Measurements from ENCODE around the gene OR6Y1.

Gene OR6Y1

DNA sequence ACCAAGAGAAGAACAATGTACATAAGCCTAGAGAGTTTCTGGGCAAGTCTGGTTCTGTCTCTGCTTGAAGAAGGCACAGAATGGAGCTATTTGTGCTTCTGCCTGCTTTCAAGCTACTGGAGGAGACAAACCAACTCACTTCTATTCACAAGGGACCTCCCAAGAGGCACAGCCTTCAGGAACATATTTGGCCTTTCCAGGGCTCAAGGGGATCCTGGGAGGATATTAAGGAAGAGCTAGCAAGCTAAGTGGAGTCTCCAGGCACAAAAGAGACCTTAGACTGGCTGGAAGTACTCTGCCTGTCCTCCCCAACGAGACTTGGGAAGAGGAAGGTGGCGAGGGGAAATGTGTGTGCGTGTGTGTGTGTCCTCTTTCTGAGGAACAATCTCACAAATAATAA, at the start of gene OR6Y1:
TSS of gene OR6Y1 (minus strand) at position 54 of the 400 bp plus-strand sequence. CDS start 6,300 bp downstream, outside the sequence.
- no peak for DNase-seq

DNA sequence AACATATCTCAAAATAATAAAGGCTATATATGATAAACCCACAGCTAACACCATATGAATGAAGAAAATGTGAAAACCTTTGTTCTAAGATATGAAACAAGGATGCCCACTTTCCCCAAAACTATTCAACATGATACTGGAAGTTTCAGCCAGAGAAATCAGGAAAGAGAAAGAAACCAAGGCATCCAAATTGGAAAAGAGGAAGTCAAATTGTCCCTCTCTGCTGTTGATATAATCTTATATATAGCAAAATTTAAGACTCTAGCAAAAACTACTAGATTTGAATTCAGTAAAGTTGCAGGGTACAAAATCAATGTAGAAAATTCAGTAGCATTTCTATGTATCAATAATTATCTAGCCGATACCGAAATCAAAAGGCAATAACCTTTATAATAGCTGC, 46.5 kb upstream of the OR6Y1 start:
- DNase-seq: no peak

DNA sequence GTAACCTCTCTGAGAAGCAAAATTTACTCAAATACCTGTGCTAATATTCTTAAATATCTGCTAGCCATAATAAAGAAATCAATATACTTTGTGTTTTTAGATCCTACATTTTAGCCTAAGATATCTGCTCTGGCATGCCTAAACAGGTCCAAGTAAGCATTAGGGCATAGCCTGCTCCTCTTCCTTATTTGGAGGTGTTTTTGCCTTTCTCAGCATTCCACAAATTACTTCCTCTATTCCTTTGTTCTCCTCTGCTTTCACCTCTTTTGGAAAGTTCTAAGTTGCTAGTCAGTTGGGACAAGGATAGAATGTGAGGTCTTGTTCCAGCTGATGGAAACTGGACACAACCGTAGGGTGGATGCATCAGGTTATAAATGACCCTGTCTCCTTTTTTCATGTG, 32.7 kb upstream of the OR6Y1 start:
- no peak for DNase-seq

DNA sequence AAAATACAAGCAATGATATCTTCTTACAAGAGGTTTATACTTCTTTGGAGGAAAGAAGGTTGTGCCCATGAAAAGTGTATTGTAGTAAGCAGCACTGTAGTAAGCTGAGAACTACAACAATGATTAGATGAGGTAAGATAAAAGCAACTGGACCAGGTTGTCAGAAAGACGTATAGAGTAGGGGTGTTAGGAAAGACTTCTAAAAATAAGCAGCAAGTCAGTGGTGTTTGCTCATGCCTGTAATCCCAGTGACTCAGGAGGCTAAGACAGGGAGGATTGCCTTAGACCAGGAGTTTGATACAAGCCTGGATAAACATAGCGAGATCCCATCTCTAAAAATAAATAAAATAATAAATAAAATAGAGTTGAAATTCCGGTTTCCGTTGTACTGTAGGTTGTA, 29.8 kb upstream of the OR6Y1 start:
- no peak for DNase-seq

- DNase-seq: no peak
These were observed 25.5 kb upstream of the OR6Y1 start, which contains the start of gene OR10X1 for GRCh38 chr1:158579733-158580132. Gene OR10X1 (minus strand): TSS chr1:158579899. CDS start chr1:158579899, 0 bp downstream.

- no peak for DNase-seq
These were observed 23.4 kb upstream of the OR6Y1 start for GRCh38 chr1:158577561-158577960.

DNA sequence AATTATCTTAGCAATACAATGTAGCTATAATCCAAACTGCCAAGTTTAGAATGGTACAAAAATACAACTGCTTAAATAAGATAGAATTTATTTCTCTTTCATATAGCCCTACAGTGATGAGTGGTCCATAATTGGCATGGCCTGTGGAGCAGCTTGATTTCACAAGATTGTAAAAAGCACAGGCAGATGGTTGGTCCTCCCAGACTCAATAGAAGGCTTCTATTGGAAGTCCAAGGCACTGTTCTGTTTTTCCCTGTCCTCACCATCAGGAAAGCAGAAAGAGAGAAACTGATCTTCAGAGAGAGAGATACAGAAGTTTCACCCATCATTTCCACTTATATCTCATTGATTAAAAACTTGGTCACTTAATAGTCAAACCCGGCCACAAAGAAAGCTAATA, 18.0 kb upstream of the OR6Y1 start:
- DNase-seq: no peak

- no peak for DNase-seq
These were observed 16.3 kb upstream of the OR6Y1 start, which contains the start of gene OR6P1 for GRCh38 chr1:158570480-158570879. Gene OR6P1 (minus strand): TSS chr1:158570580. CDS start chr1:158563604, 6,976 bp downstream.

DNA sequence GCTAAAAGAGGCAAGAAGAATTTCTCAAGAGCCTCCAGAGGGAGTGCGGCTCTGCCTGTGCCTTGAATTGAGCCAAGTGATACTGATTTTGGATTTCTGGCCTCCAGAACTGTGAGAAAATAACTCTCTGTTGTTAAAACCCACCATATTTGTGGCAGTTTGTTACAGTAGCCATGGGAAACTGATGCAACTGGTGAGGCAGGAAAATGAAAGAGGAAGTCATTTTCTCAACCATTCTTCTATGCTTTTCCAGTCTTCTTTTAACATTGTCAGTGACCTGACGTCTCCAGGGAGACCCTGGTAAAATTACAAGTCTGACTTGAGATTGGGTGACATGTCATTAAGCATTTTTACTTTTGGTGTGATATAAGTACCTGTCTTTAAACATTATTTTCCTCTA, 10.4 kb upstream of the OR6Y1 start:
- DNase-seq: no peak

GRCh38 chr1:158563853-158564252, 9.6 kb upstream of the OR6Y1 start:
- no peak for DNase-seq

DNA sequence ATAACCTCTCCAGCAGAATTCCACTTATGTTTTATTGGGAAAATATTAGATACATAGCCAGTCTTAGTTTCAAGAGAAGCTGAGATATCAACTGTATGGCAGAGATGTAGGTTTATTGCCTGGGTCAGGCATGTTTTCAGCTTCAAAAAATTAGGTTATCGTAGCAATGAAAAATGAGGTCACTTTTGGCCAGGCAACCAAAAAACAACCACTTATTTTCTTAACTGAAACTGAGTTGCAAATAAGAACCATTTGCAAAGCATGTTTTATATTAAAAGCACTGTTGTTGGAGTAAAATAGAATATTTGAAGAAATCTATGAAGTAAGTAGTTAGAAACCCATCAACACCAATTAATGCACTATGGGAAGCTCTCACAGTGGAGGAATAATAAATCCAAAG, 5.5 kb upstream of the OR6Y1 start:
- no peak for DNase-seq

GRCh38 chr1:158552296-158552695, 1.9 kb downstream of the OR6Y1 start:
- DNase-seq: no peak

DNA sequence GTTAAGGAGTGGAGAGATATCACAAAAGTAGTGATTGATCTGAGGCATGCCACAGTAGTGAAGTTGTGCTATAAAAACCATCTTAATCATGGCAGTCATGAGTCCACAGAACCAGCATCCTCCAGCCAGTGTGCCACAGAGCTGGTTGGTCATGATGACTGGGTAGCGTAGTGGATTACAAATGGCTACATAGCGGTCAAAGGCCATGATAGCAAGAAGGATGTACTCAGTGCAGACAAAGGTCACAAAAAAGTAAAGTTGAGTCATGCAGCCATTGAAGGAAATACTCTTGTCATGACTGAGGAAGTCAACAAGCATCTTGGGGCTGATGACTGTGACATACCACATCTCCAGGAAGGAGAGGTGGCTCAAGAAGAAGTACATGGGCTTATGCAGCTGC, 6.7 kb downstream of the OR6Y1 start:
- no peak for DNase-seq

DNA sequence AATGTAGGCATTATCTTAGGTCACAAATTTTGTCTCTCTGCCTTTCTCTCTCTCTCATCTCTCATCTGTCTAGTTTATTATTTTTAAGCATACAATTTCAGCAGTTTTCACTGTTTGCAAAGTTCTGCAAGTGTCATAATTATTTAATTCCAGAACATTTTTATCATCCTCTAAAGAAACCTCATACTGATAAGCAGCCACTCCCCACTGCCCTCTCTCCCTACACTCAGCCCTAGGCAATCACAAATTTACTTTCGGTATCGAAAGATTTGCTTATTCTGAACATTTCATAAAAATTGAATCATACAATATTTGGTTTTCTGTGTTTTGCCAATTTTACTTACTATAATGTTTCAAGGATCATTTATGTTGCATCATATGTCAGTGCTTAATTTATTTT, 16.6 kb downstream of the OR6Y1 start:
- no peak for DNase-seq

- no peak for DNase-seq
These were observed 19.7 kb downstream of the OR6Y1 start for GRCh38 chr1:158534496-158534895.

- no peak for DNase-seq
These were observed 26.9 kb downstream of the OR6Y1 start for GRCh38 chr1:158527190-158527815.

DNA sequence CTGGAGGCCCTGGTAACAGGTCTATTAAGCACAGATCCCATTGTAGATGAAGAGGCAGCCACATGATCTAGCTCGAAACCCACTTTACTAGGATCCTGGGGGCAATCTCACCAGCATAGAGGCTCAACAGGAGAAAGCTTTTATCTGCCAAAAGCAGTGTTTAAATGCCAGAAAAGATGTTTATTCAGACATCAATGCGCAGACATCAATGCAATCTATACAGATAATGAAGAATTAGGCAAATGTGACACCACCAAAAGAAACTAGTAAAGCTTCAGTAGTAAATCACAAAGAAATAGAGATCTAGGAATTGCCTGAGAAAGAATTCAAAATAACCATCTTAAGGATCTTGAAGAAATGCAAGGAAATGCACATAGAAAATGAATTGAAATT, 32.5 kb downstream of the OR6Y1 start:
- no peak for DNase-seq

DNA sequence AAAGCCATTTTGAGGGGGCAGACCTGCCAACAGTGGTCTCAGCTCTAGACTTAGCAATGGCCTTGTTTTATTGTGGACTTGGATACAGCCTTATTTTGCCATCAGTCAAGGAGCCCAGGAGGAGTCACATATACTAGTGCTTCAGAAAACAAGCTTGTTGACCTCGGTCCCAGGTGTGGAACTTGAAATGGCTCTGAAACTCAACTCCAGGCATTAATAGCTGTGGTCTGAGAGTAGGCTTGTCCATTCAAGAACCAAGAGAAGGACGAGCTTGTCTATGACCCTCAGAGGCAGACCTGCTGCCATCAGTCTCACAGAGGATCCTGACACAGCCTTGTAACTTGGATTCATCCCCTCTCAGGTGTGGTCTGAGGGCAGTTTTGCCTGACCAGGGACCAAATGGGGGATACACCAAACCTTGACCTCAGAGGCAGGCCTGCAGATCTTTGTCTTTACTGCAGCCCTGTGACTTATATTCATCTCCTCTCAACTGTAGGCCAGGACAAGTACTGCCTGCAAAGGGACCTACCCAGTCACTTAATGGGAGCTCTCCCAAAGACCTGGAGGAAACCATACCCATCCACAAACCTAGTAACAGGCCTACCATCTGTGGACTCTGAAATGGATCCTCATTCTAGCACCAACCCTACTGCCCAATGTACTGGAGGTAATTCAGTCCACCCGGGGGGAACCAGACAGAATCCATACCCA, 33.1 kb downstream of the OR6Y1 start:
- DNase-seq: no peak

- DNase-seq: no peak
These were observed 34.2 kb downstream of the OR6Y1 start for GRCh38 chr1:158520021-158520420.

GRCh38 chr1:158516966-158517365, 37.2 kb downstream of the OR6Y1 start:
- DNase-seq: no peak

DNA sequence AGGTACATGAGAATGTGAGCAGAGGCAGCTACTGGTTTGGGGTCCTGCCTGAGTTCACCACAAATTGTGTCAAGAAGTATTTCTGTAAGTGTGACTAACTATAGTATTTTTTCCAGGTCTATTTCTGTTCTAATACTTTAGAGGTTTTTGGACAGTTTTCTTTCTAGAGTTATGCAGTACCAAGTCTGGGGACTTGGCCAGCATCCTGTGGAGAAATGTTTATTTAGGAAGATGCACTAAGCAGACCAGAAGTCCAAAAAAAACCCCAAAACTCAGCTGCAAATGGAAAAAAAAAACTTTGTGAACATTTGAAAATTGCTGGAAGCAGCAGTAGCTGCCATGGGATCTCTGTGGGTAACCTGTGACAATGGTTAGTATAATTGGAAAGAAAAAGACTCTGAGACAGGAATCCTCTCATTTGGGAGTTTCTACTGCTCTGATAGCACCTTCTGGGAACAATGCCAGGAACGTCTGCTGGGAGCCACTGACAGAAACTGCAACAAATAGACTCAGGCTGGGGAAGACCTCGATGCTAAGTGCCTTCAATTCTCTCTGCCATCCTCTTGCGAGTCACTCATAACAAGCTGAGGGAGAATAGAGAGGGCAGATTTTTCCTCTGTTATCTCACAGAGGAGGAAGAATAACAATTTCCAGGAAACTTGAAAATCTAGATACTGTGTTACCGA, 44.6 kb downstream of the OR6Y1 start:
- DNase-seq: no peak

- no peak for DNase-seq
These were observed 46.7 kb downstream of the OR6Y1 start for GRCh38 chr1:158507511-158507910.

DNA sequence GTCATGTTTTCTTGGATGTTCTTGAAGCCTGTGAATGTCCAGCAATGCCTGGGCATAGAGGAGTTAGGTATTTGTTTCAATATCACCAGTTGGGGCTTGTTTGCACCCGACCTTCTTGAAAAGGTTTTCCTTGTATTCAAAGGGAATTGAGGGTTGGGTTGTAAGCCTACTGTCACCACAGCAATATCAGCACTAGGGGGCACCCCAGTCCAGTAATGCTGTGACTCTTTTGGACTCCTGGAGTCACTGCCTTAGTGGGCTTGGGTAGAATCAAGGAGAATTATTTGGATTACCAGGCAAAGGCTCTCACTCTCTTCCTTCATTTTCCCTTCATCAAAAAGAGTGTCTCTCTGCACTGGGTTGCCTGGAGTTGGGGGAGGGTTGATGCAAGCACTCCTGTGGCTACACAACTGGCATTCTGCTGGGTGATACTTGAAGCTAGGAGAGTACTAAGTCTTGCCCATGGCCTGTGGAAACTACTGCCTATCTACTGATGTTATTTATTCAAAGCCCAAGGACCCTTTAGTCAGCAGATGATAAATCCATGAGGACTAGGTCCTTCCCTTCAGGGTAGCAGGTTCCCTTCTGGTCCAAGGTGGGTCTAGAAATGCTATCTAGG, 47.7 kb downstream of the OR6Y1 start:
- DNase-seq: no peak

- DNase-seq: no peak
These were observed 57.8 kb downstream of the OR6Y1 start for GRCh38 chr1:158496374-158496773.

Measured in 8988T (cell line).